Tibial nerve (tissue), 4 donors: ENCODE results near the gene PFKFB3.

ENCODE experiments used
- CTCF ChIP-seq, 5 experiments: fragments of 200-600 bp in 3 of 5; fragments of 450-650 bp in 2 of 5; sonication (generic) in 3 of 5; IDR thresholded peaks; one replicate each; pipeline ENCODE4 v1.5.1; 2016 to 2019; ENCODE audit warnings: antibody characterized with exemption in 5 of 5, mild to moderate bottlenecking in 3 of 5, moderate library complexity in 2 of 5
- EP300 ChIP-seq, 2 donors: sonication (generic); formaldehyde crosslinking; IDR thresholded peaks; one replicate each; pipeline ENCODE4 v1.6.1; 2017; ENCODE audit warnings: antibody characterized with exemption in 2 of 2, mild to moderate bottlenecking in 1 of 2
- POLR2A ChIP-seq, 2 donors: fragments of 450-650 bp; IDR thresholded peaks; one replicate each; pipeline ENCODE4 v1.6.1; 2017; ENCODE audit warnings: antibody characterized with exemption in 2 of 2, mild to moderate bottlenecking in 2 of 2, moderate library complexity in 2 of 2

GRCh38 chr10:6240254-6240653 lies 37.5 kb downstream of the PFKFB3 start:
- TF ChIP-seq CTCF (IDR thresholded peaks at IDR 0.05) (no peak), POLR2A (IDR thresholded peaks at IDR 0.05) (no peak), EP300 (IDR thresholded peaks at IDR 0.05) (no peak)
